Esophagus (tissue), 2 donors: ENCODE data around the gene TRIP12. TPM values are rescaled to one million over a fixed set of nuclear protein-coding genes. Genes with fewer than 3 reads are reported as not detected.
"Not testable (repeated sequence)": the region's sequence is repeated elsewhere in the genome, so short reads cannot be mapped to it uniquely, and the experiment has no call there.

Experiments
- H3K27ac ChIP-seq, 2 donors: one replicate each; pipeline ENCODE4 v1.5.1; 2013; ENCODE audit warnings: low read depth in 2 of 2, mild to moderate bottlenecking in 2 of 2, inconsistent platforms in 1 of 2, low read length in 1 of 2, moderate library complexity in 1 of 2
- H3K27me3 ChIP-seq, 2 donors: one replicate each; pipeline ENCODE4 v1.6.1; 2013; ENCODE audit warnings: low read length in 2 of 2, control low read depth in 1 of 2, mild to moderate bottlenecking in 1 of 2; ENCODE audit not compliant: insufficient read depth in 2 of 2, control insufficient read depth in 1 of 2
- H3K36me3 ChIP-seq, 2 donors: one replicate each; pipeline ENCODE4 v1.6.1; 2013; ENCODE audit warnings: low read length in 1 of 2; ENCODE audit not compliant: control insufficient read depth in 2 of 2, insufficient read depth in 2 of 2
- H3K4me1 ChIP-seq, 2 donors: one replicate each; pipeline ENCODE4 v1.6.1; 2013; ENCODE audit warnings: low read length in 1 of 2; ENCODE audit not compliant: control insufficient read depth in 2 of 2, insufficient read depth in 2 of 2
- H3K4me3 ChIP-seq, 2 donors: one replicate each; pipeline ENCODE4 v1.5.1; 2013; ENCODE audit warnings: low read length in 2 of 2, mild to moderate bottlenecking in 2 of 2, low read depth in 1 of 2, moderate library complexity in 1 of 2
- H3K9me3 ChIP-seq, 2 donors: one replicate each; pipeline ENCODE4 v1.6.1; 2013; ENCODE audit warnings: mild to moderate bottlenecking in 2 of 2, low read depth in 1 of 2, low read length in 1 of 2, moderate library complexity in 1 of 2; ENCODE audit not compliant: control insufficient read depth in 2 of 2, insufficient read depth in 1 of 2
- WGBS, 2 donors: extraction: QIAGEN DNeasy Blood & Tissue Kit; methylation state at CpG; one replicate each; pipeline ENCODE4 v1.1.7; 2013; 5-methylcytosine and 5-hydroxymethylcytosine counted together
- polyA plus RNA-seq, 2 donors: library from polyadenylated mRNA; stranded (reverse); fragments of 200-250 nt; gene quantifications; one replicate each; pipeline ENCODE4 v1.2.3, GENCODE V29; 2013
- donor health status: healthy with polysubstance abuse.
- donor health status: Bipolar disorder and iron deficiency.

TRIP12 gene
- polyA plus RNA-seq, 2 donors, result 17.9 to 25.8 TPM

- 86 to 90% methylated on average over 2 of the region's 2 CpGs for WGBS, 2 donors
- Histone ChIP-seq H3K4me3 (no peak overlapping the region), H3K4me1 (no peaks in the 10 kb centered on the region), H3K27ac (no peak overlapping the region), H3K9me3 (no peaks in the 10 kb centered on the region), H3K27me3 (no peaks in the 10 kb centered on the region), H3K36me3 (peaks cover 0 to 2% of the 10 kb centered on the region in 2 donors)
Observed at GRCh38 chr2:229905601-229906000, 16.2 kb downstream of the TRIP12 start.

DNA sequence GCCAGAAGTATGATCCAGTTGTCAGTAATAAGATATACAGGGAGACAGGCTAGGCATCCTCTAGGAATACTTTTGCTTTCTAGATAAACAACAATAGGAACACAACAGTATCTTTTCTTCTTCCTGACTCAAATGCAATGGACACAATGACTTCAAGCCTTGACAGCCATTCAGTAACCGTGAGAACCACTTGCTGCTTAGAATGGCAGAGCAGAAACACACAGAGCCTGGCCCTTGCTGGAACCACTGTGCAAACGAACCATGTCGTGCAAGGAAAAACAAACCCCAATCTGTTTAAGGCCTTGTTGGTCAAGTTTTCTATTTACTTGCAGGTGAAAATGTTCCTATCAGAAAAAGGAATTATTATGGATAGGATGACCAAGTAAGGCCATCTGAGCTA is 18.8 kb downstream of the TRIP12 start:
- Histone ChIP-seq H3K27ac (no peak overlapping the region), H3K4me3 (no peak overlapping the region), H3K27me3 (no peaks in the 10 kb centered on the region), H3K36me3 (peaks cover 0 to 2% of the 10 kb centered on the region in 2 donors), H3K4me1 (no peaks in the 10 kb centered on the region), H3K9me3 (no peaks in the 10 kb centered on the region)
- WGBS, 2 donors, result 70 to 80% methylated on average over 3 of the region's 3 CpGs

GRCh38 chr2:229901819-229902218 is 20.0 kb downstream of the TRIP12 start:
- Histone ChIP-seq H3K4me3 (no peak overlapping the region), H3K36me3 (no peaks in the 10 kb centered on the region), H3K9me3 (no peaks in the 10 kb centered on the region), H3K27ac (no peak overlapping the region), H3K27me3 (no peaks in the 10 kb centered on the region), H3K4me1 (no peaks in the 10 kb centered on the region)
- WGBS, 2 donors, result 43 to 59% methylated on average over 3 of the region's 3 CpGs

- not testable (repeated sequence) for H3K27ac ChIP-seq, H3K4me3 ChIP-seq, H3K36me3 ChIP-seq, H3K9me3 ChIP-seq, H3K4me1 ChIP-seq, H3K27me3 ChIP-seq
- 92 to 94% methylated on average over 9 of the region's 9 CpGs for WGBS, 2 donors
Observed at GRCh38 chr2:229900514-229900913, 21.3 kb downstream of the TRIP12 start.

DNA sequence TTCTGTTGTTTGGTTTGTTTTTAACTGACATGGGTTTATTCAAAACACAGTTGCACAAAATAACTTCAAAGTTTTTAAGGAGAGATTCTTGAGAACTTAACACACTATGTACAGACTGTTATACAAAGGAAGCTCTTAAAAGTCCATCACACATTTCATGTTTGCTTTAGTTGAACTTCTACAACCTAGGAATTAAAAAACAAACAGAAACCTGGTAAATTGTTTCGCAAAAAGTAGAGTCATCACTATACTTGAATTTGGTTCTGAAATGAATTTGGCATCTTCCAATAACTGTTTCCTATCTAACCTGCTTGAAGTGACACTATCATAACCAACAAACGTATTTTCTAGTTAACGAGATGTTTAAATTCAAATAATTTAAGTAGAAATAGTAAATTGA is 21.8 kb downstream of the TRIP12 start:
- Histone ChIP-seq H3K4me3 (no peak overlapping the region), H3K27me3 (no peaks in the 10 kb centered on the region), H3K9me3 (no peaks in the 10 kb centered on the region), H3K36me3 (no peaks in the 10 kb centered on the region), H3K27ac (no peak overlapping the region), H3K4me1 (no peaks in the 10 kb centered on the region)
- WGBS, 2 donors, result 85 to 86% methylated on average over 3 of the region's 3 CpGs

- Histone ChIP-seq H3K27me3 (no peaks in the 10 kb centered on the region), H3K9me3 (no peaks in the 10 kb centered on the region), H3K4me3 (no peak overlapping the region), H3K4me1 (no peaks in the 10 kb centered on the region), H3K27ac (no peak overlapping the region), H3K36me3 (no peaks in the 10 kb centered on the region)
- 91% methylated on average over 3 of the region's 3 CpGs for WGBS, 2 donors
Observed at GRCh38 chr2:229899604-229900003, 22.2 kb downstream of the TRIP12 start.

DNA sequence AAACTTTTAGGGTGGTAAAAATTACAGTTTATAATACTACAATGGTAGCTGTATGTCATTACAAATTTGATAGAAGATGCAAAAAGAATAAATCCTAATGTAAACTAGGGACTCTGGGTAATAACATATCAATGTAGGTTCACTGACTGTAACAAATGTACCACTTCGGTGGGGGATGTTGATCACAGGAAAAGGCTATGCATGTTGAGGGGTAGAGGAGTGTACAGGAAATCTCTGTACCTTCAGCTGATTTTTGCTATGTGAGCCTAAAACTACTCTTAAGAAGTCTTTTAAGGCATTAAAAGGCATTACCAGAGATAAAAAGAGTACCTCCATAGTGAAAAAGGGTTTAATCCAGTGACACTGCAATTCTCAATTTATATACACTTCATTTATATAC is 25.0 kb downstream of the TRIP12 start:
- H3K36me3 ChIP-seq, result no peaks in the 10 kb centered on the region
- no peak overlapping the region for H3K27ac ChIP-seq
- no peaks in the 10 kb centered on the region for H3K4me1 ChIP-seq
- H3K9me3 ChIP-seq, result no peaks in the 10 kb centered on the region
- H3K4me3 ChIP-seq, result no peak overlapping the region
- no peaks in the 10 kb centered on the region for H3K27me3 ChIP-seq
- 38 to 58% methylated on average over 1 of the region's 1 CpG for WGBS, 2 donors

- no peaks in the 10 kb centered on the region for H3K4me1 ChIP-seq
- no peak overlapping the region for H3K27ac ChIP-seq
- H3K27me3 ChIP-seq, result no peaks in the 10 kb centered on the region
- H3K4me3 ChIP-seq, result no peak overlapping the region
- no peaks in the 10 kb centered on the region for H3K36me3 ChIP-seq
- WGBS, 2 donors, result 79 to 83% methylated on average over 2 of the region's 2 CpGs
- H3K9me3 ChIP-seq, result no peaks in the 10 kb centered on the region
Observed at GRCh38 chr2:229889023-229889422, 32.8 kb downstream of the TRIP12 start.

DNA sequence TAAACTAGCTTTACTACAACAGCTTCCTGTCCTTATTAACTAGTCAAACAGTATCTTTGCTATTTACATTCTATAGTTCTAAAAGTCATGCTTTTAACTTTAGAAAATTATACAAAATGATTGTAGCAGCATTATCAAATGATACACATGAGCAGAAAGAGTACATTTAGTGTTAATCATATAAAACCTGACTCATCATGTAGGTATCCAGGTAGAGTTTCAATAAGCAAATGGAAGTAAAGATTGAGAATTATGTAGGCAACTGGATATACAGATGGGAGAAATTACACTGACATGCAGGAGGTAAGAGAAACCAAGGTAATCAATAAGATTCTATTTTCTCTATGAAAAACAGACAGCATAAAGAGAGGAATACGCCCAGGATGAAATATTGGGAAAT is 33.8 kb downstream of the TRIP12 start:
- no peak overlapping the region for H3K27ac ChIP-seq
- no peaks in the 10 kb centered on the region for H3K9me3 ChIP-seq
- H3K36me3 ChIP-seq, result no peaks in the 10 kb centered on the region
- 97 to 98% methylated on average over 1 of the region's 1 CpG for WGBS, 2 donors
- no peaks in the 10 kb centered on the region for H3K4me1 ChIP-seq
- no peaks in the 10 kb centered on the region for H3K27me3 ChIP-seq
- H3K4me3 ChIP-seq, result no peak overlapping the region

DNA sequence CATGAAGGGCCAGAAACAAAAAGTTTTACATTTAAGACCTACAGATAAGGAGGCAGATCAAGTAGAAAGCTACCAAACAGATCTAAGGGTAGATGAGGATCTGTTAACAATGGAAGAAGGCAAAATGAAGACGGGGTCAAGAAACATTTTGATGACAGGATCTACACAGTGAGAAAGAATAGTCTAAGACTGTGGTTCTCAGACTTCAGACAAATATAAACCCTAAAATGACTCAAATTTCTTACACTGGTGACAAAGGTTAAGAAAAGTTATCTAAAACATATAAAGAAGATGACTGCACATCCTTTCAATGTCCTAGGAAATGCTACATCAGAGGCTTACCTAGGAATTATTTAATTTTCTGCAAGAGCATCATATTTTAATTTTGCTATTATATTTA is 34.4 kb downstream of the TRIP12 start:
- no peak overlapping the region for H3K4me3 ChIP-seq
- no peaks in the 10 kb centered on the region for H3K36me3 ChIP-seq
- no peaks in the 10 kb centered on the region for H3K9me3 ChIP-seq
- H3K4me1 ChIP-seq, result no peaks in the 10 kb centered on the region
- no peaks in the 10 kb centered on the region for H3K27me3 ChIP-seq
- H3K27ac ChIP-seq, result no peak overlapping the region
- WGBS, 2 donors, result 73 to 84% methylated on average over 1 of the region's 1 CpG
